KMS-11 (cell line): ENCODE results near the gene TMEM131.

ENCODE experiments used
- H2AFZ ChIP-seq: fragments of 200-600 bp; sonication (generic); 2 replicates; pipeline ENCODE4 v1.6.1; 2016; ENCODE audit warnings: antibody characterized with exemption, mixed run types, low read depth
- H3K27ac ChIP-seq: fragments of 200-600 bp; sonication (generic); 2 replicates; pipeline ENCODE4 v1.6.1; 2016; ENCODE audit warnings: mild to moderate bottlenecking, mixed run types
- H3K27me3 ChIP-seq: fragments of 200-600 bp; sonication (generic); 2 replicates; pipeline ENCODE4 v1.6.1; 2017; ENCODE audit warnings: mild to moderate bottlenecking, low read depth, mixed run types, moderate library complexity; ENCODE audit not compliant: insufficient read depth
- H3K36me3 ChIP-seq: fragments of 200-600 bp; sonication (generic); 2 replicates; pipeline ENCODE4 v1.6.1; 2017; ENCODE audit warnings: mild to moderate bottlenecking, mixed run types; ENCODE audit not compliant: insufficient read depth
- H3K4me1 ChIP-seq: fragments of 200-600 bp; sonication (generic); 2 replicates; pipeline ENCODE4 v1.6.1; 2016; ENCODE audit warnings: mild to moderate bottlenecking, low read depth, mixed run types; ENCODE audit not compliant: poor library complexity, severe bottlenecking
- H3K4me2 ChIP-seq: fragments of 200-600 bp; sonication (generic); 2 replicates; pipeline ENCODE4 v1.7.0; 2016; ENCODE audit warnings: mild to moderate bottlenecking, mixed run types
- H3K4me3 ChIP-seq: fragments of 200-600 bp; sonication (generic); IDR thresholded peaks from 2 replicates; pipeline ENCODE4 v1.6.1; 2017; ENCODE audit warnings: low read depth, low read length, mixed read lengths; ENCODE audit not compliant: insufficient read depth
- H3K79me2 ChIP-seq: fragments of 200-600 bp; sonication (generic); 2 replicates; pipeline ENCODE4 v1.6.1; 2016; ENCODE audit warnings: low read depth, mixed run types; ENCODE audit not compliant: insufficient read depth
- H3K9ac ChIP-seq: fragments of 200-600 bp; sonication (generic); 2 replicates; pipeline ENCODE4 v1.6.1; 2016; ENCODE audit warnings: mild to moderate bottlenecking, mixed run types
- H4K20me1 ChIP-seq: fragments of 200-600 bp; sonication (generic); 2 replicates; pipeline ENCODE4 v1.6.1; 2016; ENCODE audit warnings: mild to moderate bottlenecking, mixed run types; ENCODE audit not compliant: insufficient read depth
- CTCF ChIP-seq: fragments of 200-600 bp; sonication (generic); conservative IDR thresholded peaks from 2 replicates; pipeline ENCODE4 v1.6.1; 2017; ENCODE audit warnings: low read depth, mild to moderate bottlenecking, antibody characterized with exemption, low read length, moderate library complexity, mixed read lengths

TMEM131 gene

GRCh38 chr2:97769711-97770110 lies 226.0 kb downstream of the TMEM131 start:
- Histone ChIP-seq H3K79me2 (no peaks in the 10 kb centered on the region), H3K27me3 (no peaks in the 10 kb centered on the region), H3K4me2 (no peak overlapping the region), H4K20me1 (no peaks in the 10 kb centered on the region), H3K4me1 (no peaks in the 10 kb centered on the region), H3K4me3 (no peak overlapping the region), H3K27ac (no peak overlapping the region), H3K36me3 (no peaks in the 10 kb centered on the region), H3K9ac (no peak overlapping the region), H2AFZ (no peak overlapping the region)
- TF ChIP-seq CTCF = no peak

DNA sequence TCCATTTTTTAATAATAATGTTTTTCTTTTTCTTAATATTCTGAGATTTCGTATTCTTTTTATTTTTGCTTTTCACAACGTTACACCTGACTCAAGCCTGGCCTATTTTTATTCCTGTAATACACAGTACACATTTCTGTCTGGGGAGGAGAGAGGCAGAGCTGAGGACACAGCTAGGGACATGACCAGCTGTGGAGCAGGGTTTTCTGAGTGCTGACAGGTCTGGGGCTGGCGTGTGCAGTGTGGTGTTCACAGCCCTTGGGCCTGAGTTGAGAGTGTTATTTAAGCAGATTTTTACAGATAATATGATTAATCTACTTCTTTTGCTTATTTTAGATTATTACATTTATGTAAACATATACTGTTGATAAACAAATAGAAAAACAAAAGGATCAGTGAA lies 226.4 kb downstream of the TMEM131 start:
- Histone ChIP-seq H4K20me1 (no peaks in the 10 kb centered on the region), H2AFZ (no peak overlapping the region), H3K4me1 (no peaks in the 10 kb centered on the region), H3K4me2 (no peak overlapping the region), H3K27ac (no peak overlapping the region), H3K9ac (no peak overlapping the region), H3K36me3 (no peaks in the 10 kb centered on the region), H3K27me3 (no peaks in the 10 kb centered on the region), H3K79me2 (no peaks in the 10 kb centered on the region), H3K4me3 (no peak overlapping the region)
- no peak for TF ChIP-seq CTCF

GRCh38 chr2:97766567-97766966 lies 229.2 kb downstream of the TMEM131 start:
- H3K4me2 ChIP-seq = no peak overlapping the region
- H3K4me1 ChIP-seq = no peaks in the 10 kb centered on the region

DNA sequence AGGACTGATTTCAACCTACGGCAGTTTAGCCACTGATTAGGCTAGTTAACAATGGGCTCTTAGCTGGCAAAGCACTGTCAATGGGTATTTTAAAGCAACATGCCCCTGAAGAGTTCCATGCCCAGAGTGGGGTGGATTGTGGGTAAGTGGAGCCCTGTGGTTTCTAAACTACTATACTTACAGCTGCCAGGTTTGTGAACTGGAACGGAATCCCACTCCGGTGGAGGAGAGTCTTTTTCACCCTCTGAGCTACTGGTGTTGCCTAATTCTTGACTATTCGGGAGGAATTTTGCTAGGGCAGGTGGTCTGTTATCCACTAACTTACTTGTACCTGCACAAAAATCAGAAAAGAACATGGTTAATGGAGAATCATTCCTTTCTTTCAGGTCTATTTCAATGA lies 229.8 kb downstream of the TMEM131 start:
- H3K36me3 ChIP-seq = no peaks in the 10 kb centered on the region

More at GRCh38 chr2:97766567-97766966, 229.2 kb downstream of the TMEM131 start:
- Histone ChIP-seq H3K27ac (no peak overlapping the region), H4K20me1 (no peaks in the 10 kb centered on the region), H3K9ac (no peak overlapping the region), H3K79me2 (no peaks in the 10 kb centered on the region), H3K36me3 (no peaks in the 10 kb centered on the region), H3K4me3 (no peak overlapping the region), H2AFZ (no peak overlapping the region), H3K27me3 (no peaks in the 10 kb centered on the region)
- no peak for TF ChIP-seq CTCF

More for the DNA sequence above, 229.8 kb downstream of the TMEM131 start:
- Histone ChIP-seq H4K20me1 (no peaks in the 10 kb centered on the region), H3K9ac (no peak overlapping the region), H3K4me2 (no peak overlapping the region), H2AFZ (no peak overlapping the region), H3K27ac (no peak overlapping the region), H3K4me3 (no peak overlapping the region), H3K79me2 (no peaks in the 10 kb centered on the region), H3K4me1 (no peaks in the 10 kb centered on the region), H3K27me3 (no peaks in the 10 kb centered on the region)
- TF ChIP-seq CTCF = no peak
